ENCODE results near the gene GTF2IRD2. TPM values are rescaled to one million over a fixed set of nuclear protein-coding genes. Genes with fewer than 3 reads are reported as not detected.
"Not testable (repeated sequence)": the region's sequence is repeated elsewhere in the genome, so short reads cannot be mapped to it uniquely, and the experiment has no call there.

The GTF2IRD2 gene
- 10 to 100 TPM in 1 of 2 experiments, 1 to 10 TPM in 1; 9.9 to 13.7 TPM for total RNA-seq

- H3K9me3 Mint-ChIP-seq; H3K27me3 Mint-ChIP-seq; H3K4me1 Mint-ChIP-seq; CTCF ChIA-PET; H3K36me3 Mint-ChIP-seq (ENCODE audit: low read depth); POLR2A ChIA-PET: not testable (repeated sequence)
- peak within 1 kb of the TSS; percentile 89 for H3K27ac Mint-ChIP-seq
- peak within 1 kb of the TSS; percentile 68 for H3K4me3 Mint-ChIP-seq
- DNase-seq: peak; percentile 76
Measured at GRCh38 chr7:74850833-74851721, at the start of gene GTF2IRD2. Gene GTF2IRD2, minus strand, starts transcription at chr7:74851605. Its CDS starts 15,227 bp downstream, at chr7:74836378.

- POLR2A ChIA-PET; H3K36me3 Mint-ChIP-seq (ENCODE audit: low read depth); H3K4me1 Mint-ChIP-seq; H3K27me3 Mint-ChIP-seq; H3K9me3 Mint-ChIP-seq; CTCF ChIA-PET: not testable (repeated sequence)
- peak; percentile 84 for DNase-seq
- Mint-ChIP-seq H3K4me3 (peak overlapping the region; percentile 82), H3K27ac (peak overlapping the region; percentile 97)
Measured at GRCh38 chr7:74890158-74891123, 39.0 kb upstream of the GTF2IRD2 start.

- H3K9me3 Mint-ChIP-seq; H3K4me1 Mint-ChIP-seq; H3K36me3 Mint-ChIP-seq (ENCODE audit: low read depth); POLR2A ChIA-PET; DNase-seq; CTCF ChIA-PET; H3K27ac Mint-ChIP-seq; H3K27me3 Mint-ChIP-seq: not testable (repeated sequence)
- H3K4me3 Mint-ChIP-seq: peak overlapping the region; percentile 60
Measured at GRCh38 chr7:74889518-74890129, 38.2 kb upstream of the GTF2IRD2 start.

- POLR2A ChIA-PET, DNase-seq, H3K27ac Mint-ChIP-seq, H3K27me3 Mint-ChIP-seq, H3K4me3 Mint-ChIP-seq, CTCF ChIA-PET, H3K9me3 Mint-ChIP-seq, H3K4me1 Mint-ChIP-seq: not testable (repeated sequence)
- peaks cover 13% of the 10 kb centered on the region for H3K36me3 Mint-ChIP-seq (ENCODE audit: low read depth)
Measured at GRCh38 chr7:74885295-74885694, 33.9 kb upstream of the GTF2IRD2 start.

- H3K4me3 Mint-ChIP-seq, DNase-seq, POLR2A ChIA-PET, CTCF ChIA-PET, H3K4me1 Mint-ChIP-seq, H3K9me3 Mint-ChIP-seq, H3K27me3 Mint-ChIP-seq, H3K27ac Mint-ChIP-seq: not testable (repeated sequence)
- peaks cover 10% of the 10 kb centered on the region for H3K36me3 Mint-ChIP-seq (ENCODE audit: low read depth)
Measured at GRCh38 chr7:74882110-74882509, 30.7 kb upstream of the GTF2IRD2 start.

- H3K36me3 Mint-ChIP-seq (ENCODE audit: low read depth); H3K27me3 Mint-ChIP-seq; POLR2A ChIA-PET; H3K4me1 Mint-ChIP-seq; H3K4me3 Mint-ChIP-seq; CTCF ChIA-PET; H3K9me3 Mint-ChIP-seq; DNase-seq; H3K27ac Mint-ChIP-seq: not testable (repeated sequence)
Measured at GRCh38 chr7:74874748-74875512, 23.5 kb upstream of the GTF2IRD2 start.

GRCh38 chr7:74874104-74874747, 22.8 kb upstream of the GTF2IRD2 start:
- DNase-seq; H3K27me3 Mint-ChIP-seq; CTCF ChIA-PET; H3K27ac Mint-ChIP-seq; H3K36me3 Mint-ChIP-seq (ENCODE audit: low read depth); H3K4me3 Mint-ChIP-seq; H3K4me1 Mint-ChIP-seq; POLR2A ChIA-PET; H3K9me3 Mint-ChIP-seq: not testable (repeated sequence)

- H3K9me3 Mint-ChIP-seq; H3K4me3 Mint-ChIP-seq; H3K36me3 Mint-ChIP-seq (ENCODE audit: low read depth); CTCF ChIA-PET; DNase-seq; POLR2A ChIA-PET; H3K27me3 Mint-ChIP-seq; H3K27ac Mint-ChIP-seq; H3K4me1 Mint-ChIP-seq: not testable (repeated sequence)
Measured at GRCh38 chr7:74872542-74872941, 21.1 kb upstream of the GTF2IRD2 start.

- H3K9me3 Mint-ChIP-seq; H3K4me3 Mint-ChIP-seq; H3K27me3 Mint-ChIP-seq; H3K36me3 Mint-ChIP-seq (ENCODE audit: low read depth); DNase-seq; H3K4me1 Mint-ChIP-seq; POLR2A ChIA-PET; H3K27ac Mint-ChIP-seq: not testable (repeated sequence)
- CTCF ChIA-PET: interaction anchor here (0.6 kb wide), 1 partner anchor 171 kb away, joined by 4 read pairs; no protein-coding TSS in a partner anchor
Measured at GRCh38 chr7:74865777-74866176, 14.4 kb upstream of the GTF2IRD2 start.

- H3K4me1 Mint-ChIP-seq; POLR2A ChIA-PET; H3K27ac Mint-ChIP-seq; H3K9me3 Mint-ChIP-seq; H3K27me3 Mint-ChIP-seq; H3K4me3 Mint-ChIP-seq; CTCF ChIA-PET; H3K36me3 Mint-ChIP-seq (ENCODE audit: low read depth); DNase-seq: not testable (repeated sequence)
Measured at GRCh38 chr7:74849853-74850252, 1.6 kb downstream of the GTF2IRD2 start.

GRCh38 chr7:74830411-74830810, 21.0 kb downstream of the GTF2IRD2 start:
- CTCF ChIA-PET; H3K9me3 Mint-ChIP-seq; DNase-seq; POLR2A ChIA-PET; H3K4me3 Mint-ChIP-seq; H3K27ac Mint-ChIP-seq; H3K4me1 Mint-ChIP-seq; H3K27me3 Mint-ChIP-seq; H3K36me3 Mint-ChIP-seq (ENCODE audit: low read depth): not testable (repeated sequence)

GRCh38 chr7:74829959-74830358, 21.4 kb downstream of the GTF2IRD2 start:
- H3K4me1 Mint-ChIP-seq; H3K27ac Mint-ChIP-seq; H3K9me3 Mint-ChIP-seq; DNase-seq; H3K36me3 Mint-ChIP-seq (ENCODE audit: low read depth); CTCF ChIA-PET; H3K4me3 Mint-ChIP-seq; POLR2A ChIA-PET; H3K27me3 Mint-ChIP-seq: not testable (repeated sequence)
